Measurements from ENCODE around the gene CLPTM1L.

CLPTM1L gene

GRCh38 chr5:1344975-1345838, at the start of gene CLPTM1L:
Gene CLPTM1L, minus strand, starts transcription at chr5:1345099. Its CDS starts 258 bp downstream, at chr5:1344841.
- peak; percentile 83 for DNase-seq

GRCh38 chr5:1393571-1394501, 48.9 kb upstream of the CLPTM1L start:
- no peak for DNase-seq

- no peak for DNase-seq
Measured at GRCh38 chr5:1392801-1393565, 48.1 kb upstream of the CLPTM1L start.

GRCh38 chr5:1392261-1392660, 47.4 kb upstream of the CLPTM1L start:
- no peak for DNase-seq

GRCh38 chr5:1391691-1392090, 46.8 kb upstream of the CLPTM1L start:
- DNase-seq: no peak

GRCh38 chr5:1390861-1391600, 46.1 kb upstream of the CLPTM1L start:
- DNase-seq: no peak

- no peak for DNase-seq
Measured at GRCh38 chr5:1390333-1390732, 45.4 kb upstream of the CLPTM1L start.

- no peak for DNase-seq
Measured at GRCh38 chr5:1388383-1388967, 43.6 kb upstream of the CLPTM1L start.

- DNase-seq: no peak
Measured at GRCh38 chr5:1387876-1388275, 43.0 kb upstream of the CLPTM1L start.

- no peak for DNase-seq
Measured at GRCh38 chr5:1387059-1387755, 42.3 kb upstream of the CLPTM1L start.

- DNase-seq: peak; percentile 49
Measured at GRCh38 chr5:1386274-1386717, 41.4 kb upstream of the CLPTM1L start.

GRCh38 chr5:1385395-1386273, 40.7 kb upstream of the CLPTM1L start:
- peak; percentile 77 for DNase-seq

GRCh38 chr5:1384521-1384920, 39.6 kb upstream of the CLPTM1L start:
- no peak for DNase-seq

- DNase-seq: no peak
Measured at GRCh38 chr5:1383886-1384401, 39.0 kb upstream of the CLPTM1L start.

GRCh38 chr5:1383344-1383743, 38.4 kb upstream of the CLPTM1L start:
- no peak for DNase-seq

- no peak for DNase-seq
Measured at GRCh38 chr5:1382248-1382700, 37.4 kb upstream of the CLPTM1L start.

- no peak for DNase-seq
Measured at GRCh38 chr5:1381370-1382247, 36.7 kb upstream of the CLPTM1L start.

- DNase-seq: no peak
Measured at GRCh38 chr5:1380910-1381309, 36.0 kb upstream of the CLPTM1L start.
